ENCODE measurements around the gene MRPS7.

MRPS7 gene

DNA sequence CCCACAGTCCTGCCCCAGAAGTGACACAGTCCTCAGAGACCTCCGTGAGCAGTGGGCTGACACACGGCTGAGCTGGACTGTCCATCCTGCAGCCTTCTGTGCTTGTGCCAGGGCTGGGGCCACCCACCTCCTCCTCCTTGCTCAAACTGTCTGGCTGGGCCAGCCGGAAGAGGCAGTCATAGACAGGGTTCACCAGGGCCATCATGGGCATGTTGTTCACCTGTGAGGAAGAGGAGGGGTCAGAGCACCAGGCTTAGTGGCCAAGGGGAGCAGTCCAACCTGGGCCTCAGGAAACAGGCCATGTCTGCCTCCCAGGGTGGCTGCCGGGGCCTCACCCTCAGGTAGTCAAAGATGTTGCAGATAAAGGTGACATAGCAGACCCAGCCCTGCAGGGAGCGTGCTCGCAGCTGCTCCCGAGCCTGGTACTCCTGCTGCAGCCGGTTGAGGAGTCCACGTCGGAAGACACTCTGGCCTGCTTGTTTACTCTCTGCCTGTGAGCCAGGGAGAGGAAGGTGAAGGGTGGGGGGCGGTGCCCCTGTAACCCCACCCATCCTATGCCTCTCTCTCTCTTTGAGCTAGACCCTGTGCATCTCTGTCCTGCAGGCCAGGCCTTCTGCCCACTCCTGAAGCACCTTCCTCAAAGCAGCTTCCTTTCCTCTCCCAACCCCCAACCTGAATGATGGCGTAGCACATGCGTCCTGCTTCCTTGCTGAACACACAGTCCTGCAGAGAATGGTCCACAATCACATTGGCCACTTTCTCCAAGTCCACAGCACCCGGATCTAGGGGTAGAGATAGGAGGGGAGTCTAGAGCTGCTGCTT lies 5.9 kb downstream of the MRPS7 start:
- TF ChIP-seq, protein P1, sequence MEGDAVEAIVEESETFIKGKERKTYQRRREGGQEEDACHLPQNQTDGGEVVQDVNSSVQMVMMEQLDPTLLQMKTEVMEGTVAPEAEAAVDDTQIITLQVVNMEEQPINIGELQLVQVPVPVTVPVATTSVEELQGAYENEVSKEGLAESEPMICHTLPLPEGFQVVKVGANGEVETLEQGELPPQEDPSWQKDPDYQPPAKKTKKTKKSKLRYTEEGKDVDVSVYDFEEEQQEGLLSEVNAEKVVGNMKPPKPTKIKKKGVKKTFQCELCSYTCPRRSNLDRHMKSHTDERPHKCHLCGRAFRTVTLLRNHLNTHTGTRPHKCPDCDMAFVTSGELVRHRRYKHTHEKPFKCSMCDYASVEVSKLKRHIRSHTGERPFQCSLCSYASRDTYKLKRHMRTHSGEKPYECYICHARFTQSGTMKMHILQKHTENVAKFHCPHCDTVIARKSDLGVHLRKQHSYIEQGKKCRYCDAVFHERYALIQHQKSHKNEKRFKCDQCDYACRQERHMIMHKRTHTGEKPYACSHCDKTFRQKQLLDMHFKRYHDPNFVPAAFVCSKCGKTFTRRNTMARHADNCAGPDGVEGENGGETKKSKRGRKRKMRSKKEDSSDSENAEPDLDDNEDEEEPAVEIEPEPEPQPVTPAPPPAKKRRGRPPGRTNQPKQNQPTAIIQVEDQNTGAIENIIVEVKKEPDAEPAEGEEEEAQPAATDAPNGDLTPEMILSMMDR (IDR thresholded peaks at IDR 0.05; ENCODE audit: low read length), result peak; percentile 49; the same call in 1 of the 2 replicates
- no peak for TF ChIP-seq EZH2 (IDR thresholded peaks at IDR 0.05; ENCODE audit: borderline replicate concordance, low read length)
- Histone ChIP-seq H3F3A (ENCODE audit: insufficient read depth, low read length) (peaks cover 5% of the 10 kb centered on the region; the same call in 1 of the 2 replicates), H3K36me3 (ENCODE audit: insufficient read depth, low read length) (peaks cover 41% of the 10 kb centered on the region), H3K4me2 (ENCODE audit: low read length) (no peak overlapping the region), H3K27ac (ENCODE audit: low read depth, low read length, poor library complexity, severe bottlenecking) (peak overlapping the region; percentile 58), H3K9me2 (ENCODE audit: low read depth, low read length) (no peaks in the 10 kb centered on the region), H3K27me3 (ENCODE audit: insufficient read depth, low read length) (no peaks in the 10 kb centered on the region), H3K79me2 (ENCODE audit: insufficient read depth, low read length) (peaks cover 3% of the 10 kb centered on the region), H3K9me3 (ENCODE audit: low read length) (no peaks in the 10 kb centered on the region), H2AFZ (ENCODE audit: low read length) (no peak overlapping the region), H3K9ac (ENCODE audit: low read length) (no peak overlapping the region), H3K4me1 (ENCODE audit: insufficient read depth, low read length, severe bottlenecking) (peaks cover 46% of the 10 kb centered on the region), H3K4me3 (ENCODE audit: low read depth, low read length, poor library complexity, severe bottlenecking) (no peak overlapping the region), H4K20me1 (ENCODE audit: insufficient read depth, low read length) (no peaks in the 10 kb centered on the region)

DNA sequence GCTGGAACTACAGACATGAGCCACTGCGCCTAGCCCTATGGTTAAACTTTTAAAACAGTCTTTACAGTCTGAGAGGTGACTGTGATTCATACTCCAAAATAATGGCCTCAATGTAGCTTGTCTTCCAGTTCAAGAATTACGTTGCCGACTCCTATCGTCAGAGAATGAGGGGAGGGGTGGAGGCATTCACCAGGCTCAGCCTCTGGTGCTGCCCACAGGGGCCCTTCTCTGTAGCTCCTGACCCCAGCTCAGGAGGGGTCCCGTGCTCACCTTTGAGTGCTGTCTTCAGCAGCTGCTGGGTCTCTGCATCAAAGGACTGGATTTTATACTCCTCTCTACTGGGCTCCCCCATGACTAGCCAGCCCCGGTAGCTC lies 8.2 kb downstream of the MRPS7 start:
- TF ChIP-seq, protein P1 (IDR thresholded peaks at IDR 0.05; ENCODE audit: low read length), result no peak
- TF ChIP-seq EZH2 (IDR thresholded peaks at IDR 0.05; ENCODE audit: borderline replicate concordance, low read length), result no peak
- Histone ChIP-seq H3K9ac (ENCODE audit: low read length) (peak overlapping the region; percentile 87), H3K36me3 (ENCODE audit: insufficient read depth, low read length) (peaks cover 43% of the 10 kb centered on the region), H3K9me2 (ENCODE audit: low read depth, low read length) (no peaks in the 10 kb centered on the region), H3K27me3 (ENCODE audit: insufficient read depth, low read length) (no peaks in the 10 kb centered on the region), H3K79me2 (ENCODE audit: insufficient read depth, low read length) (no peaks in the 10 kb centered on the region), H3K4me3 (ENCODE audit: low read depth, low read length, poor library complexity, severe bottlenecking) (peak overlapping the region; percentile 79), H3K4me1 (ENCODE audit: insufficient read depth, low read length, severe bottlenecking) (peaks cover 41% of the 10 kb centered on the region), H2AFZ (ENCODE audit: low read length) (no peak overlapping the region), H3K27ac (ENCODE audit: low read depth, low read length, poor library complexity, severe bottlenecking) (peak overlapping the region; percentile 36), H3F3A (ENCODE audit: insufficient read depth, low read length) (peaks cover 5% of the 10 kb centered on the region; the same call in 1 of the 2 replicates), H4K20me1 (ENCODE audit: insufficient read depth, low read length) (no peaks in the 10 kb centered on the region), H3K9me3 (ENCODE audit: low read length) (no peaks in the 10 kb centered on the region), H3K4me2 (ENCODE audit: low read length) (peak overlapping the region; percentile 97)

DNA sequence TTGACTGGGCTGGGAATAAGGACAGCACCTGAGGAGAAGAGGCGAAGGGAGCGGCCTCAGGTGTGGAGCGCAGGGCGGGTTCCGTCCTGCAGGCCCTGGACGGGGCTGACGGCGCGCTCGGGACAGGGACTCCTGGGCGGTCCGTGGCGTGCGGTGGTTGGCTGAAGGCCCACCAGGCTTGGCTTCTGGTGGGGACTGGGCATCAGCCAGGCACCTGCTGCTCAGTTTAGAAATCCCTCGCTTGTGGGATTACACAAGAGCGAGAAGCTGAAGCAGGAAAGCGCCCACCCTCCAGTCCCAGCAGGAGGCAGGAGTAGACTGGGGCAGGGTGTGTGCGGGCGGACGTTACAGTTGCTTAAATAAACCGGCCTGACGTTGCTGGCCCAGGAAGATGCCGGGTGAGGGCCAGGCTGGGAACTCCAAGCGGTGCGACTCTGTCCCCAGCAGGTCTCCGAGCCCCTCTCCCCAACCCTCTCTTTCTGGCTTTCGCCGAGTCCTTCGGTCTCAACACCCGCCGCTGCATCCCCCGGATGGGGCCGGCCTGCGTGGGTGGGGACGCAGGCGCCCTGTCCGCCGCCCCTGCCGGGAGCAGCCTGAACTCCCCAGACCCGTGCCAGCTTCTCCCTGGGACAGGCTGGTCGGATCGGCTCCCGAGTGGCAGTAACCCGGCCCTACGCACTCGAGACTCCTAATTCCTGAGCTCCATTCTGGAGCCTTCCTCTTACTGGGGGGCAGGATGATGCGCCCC lies 8.7 kb downstream of the MRPS7 start:
- H3K36me3 ChIP-seq (ENCODE audit: insufficient read depth, low read length), result peaks cover 46% of the 10 kb centered on the region
- H3K27ac ChIP-seq (ENCODE audit: low read depth, low read length, poor library complexity, severe bottlenecking), result peak overlapping the region; percentile 36
- H3K4me1 ChIP-seq (ENCODE audit: insufficient read depth, low read length, severe bottlenecking), result peaks cover 41% of the 10 kb centered on the region
- peak overlapping the region; percentile 79 for H3K4me3 ChIP-seq (ENCODE audit: low read depth, low read length, poor library complexity, severe bottlenecking)
- H3K79me2 ChIP-seq (ENCODE audit: insufficient read depth, low read length), result no peaks in the 10 kb centered on the region
- no peaks in the 10 kb centered on the region for H3K9me2 ChIP-seq (ENCODE audit: low read depth, low read length)
- H3K27me3 ChIP-seq (ENCODE audit: insufficient read depth, low read length), result no peaks in the 10 kb centered on the region
- peaks cover 5% of the 10 kb centered on the region; the same call in 1 of the 2 replicates for H3F3A ChIP-seq (ENCODE audit: insufficient read depth, low read length)
- no peaks in the 10 kb centered on the region for H3K9me3 ChIP-seq (ENCODE audit: low read length)
- TF ChIP-seq, protein P1 (IDR thresholded peaks at IDR 0.05; ENCODE audit: low read length), result peak; percentile 40; the same call in 1 of the 2 replicates
- TF ChIP-seq EZH2 (IDR thresholded peaks at IDR 0.05; ENCODE audit: borderline replicate concordance, low read length), result no peak
- H4K20me1 ChIP-seq (ENCODE audit: insufficient read depth, low read length), result no peaks in the 10 kb centered on the region
- peak overlapping the region; percentile 87 for H3K9ac ChIP-seq (ENCODE audit: low read length)
- peak overlapping the region; percentile 97 for H3K4me2 ChIP-seq (ENCODE audit: low read length)
- no peak overlapping the region for H2AFZ ChIP-seq (ENCODE audit: low read length)

Data from OCI-LY1 (cell line).